ENCODE data around the gene TRUB2. TPM values are rescaled to one million over a fixed set of nuclear protein-coding genes. Genes with fewer than 3 reads are reported as not detected.
A peak's percentile ranks its signal among the peaks of the same experiment; 100 is the strongest.

Gene TRUB2
- total RNA-seq, 2 donors from 2014 or later, result 14.6 to 27.2 TPM

DNA sequence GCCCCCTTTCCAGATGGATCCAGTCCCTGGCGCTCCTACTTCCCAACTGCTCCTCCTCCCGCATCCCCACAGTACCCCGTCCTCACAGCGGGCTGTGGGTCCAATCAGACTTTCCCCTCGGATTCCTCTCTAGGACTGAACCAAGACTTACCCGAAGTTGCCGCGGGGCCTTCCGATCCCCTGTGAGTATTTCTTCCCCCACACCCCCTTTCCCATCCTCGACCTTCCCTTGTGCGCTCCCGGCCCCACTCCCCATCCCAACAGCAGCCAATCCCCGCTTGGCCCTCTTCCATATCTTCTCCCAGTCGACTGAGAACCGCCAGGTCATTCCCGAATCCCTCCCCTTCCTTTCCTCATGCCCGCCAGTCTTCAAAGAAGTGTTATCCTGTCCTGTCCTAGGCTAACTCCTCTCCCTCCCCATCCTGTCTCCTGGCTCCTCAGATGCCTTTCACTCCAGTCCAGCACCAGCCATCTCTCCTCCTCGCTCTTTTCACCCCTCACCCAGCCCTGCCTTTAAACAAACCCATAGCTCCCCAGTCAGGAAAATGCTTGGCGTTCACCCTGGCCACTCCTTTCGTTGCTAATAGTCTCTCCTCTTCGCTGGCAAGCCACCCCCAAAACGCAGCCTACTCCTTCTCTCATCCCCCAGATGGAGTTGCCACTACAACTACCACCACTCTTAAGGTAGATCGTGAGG lies 45.5 kb downstream of the TRUB2 start:
- peak; percentile 10 for DNase-seq (ENCODE audit: low spot score)
- no peaks in the 10 kb centered on the region for H3K27me3 ChIP-seq (replicated peaks; ENCODE audit: insufficient read depth)
- H3K36me3 ChIP-seq, result no peaks in the 10 kb centered on the region
- no peak for TF ChIP-seq POLR2A (IDR thresholded peaks at IDR 0.05)
- no peak for TF ChIP-seq POLR2AphosphoS5 (IDR thresholded peaks at IDR 0.05)
- TF ChIP-seq, protein P1, sequence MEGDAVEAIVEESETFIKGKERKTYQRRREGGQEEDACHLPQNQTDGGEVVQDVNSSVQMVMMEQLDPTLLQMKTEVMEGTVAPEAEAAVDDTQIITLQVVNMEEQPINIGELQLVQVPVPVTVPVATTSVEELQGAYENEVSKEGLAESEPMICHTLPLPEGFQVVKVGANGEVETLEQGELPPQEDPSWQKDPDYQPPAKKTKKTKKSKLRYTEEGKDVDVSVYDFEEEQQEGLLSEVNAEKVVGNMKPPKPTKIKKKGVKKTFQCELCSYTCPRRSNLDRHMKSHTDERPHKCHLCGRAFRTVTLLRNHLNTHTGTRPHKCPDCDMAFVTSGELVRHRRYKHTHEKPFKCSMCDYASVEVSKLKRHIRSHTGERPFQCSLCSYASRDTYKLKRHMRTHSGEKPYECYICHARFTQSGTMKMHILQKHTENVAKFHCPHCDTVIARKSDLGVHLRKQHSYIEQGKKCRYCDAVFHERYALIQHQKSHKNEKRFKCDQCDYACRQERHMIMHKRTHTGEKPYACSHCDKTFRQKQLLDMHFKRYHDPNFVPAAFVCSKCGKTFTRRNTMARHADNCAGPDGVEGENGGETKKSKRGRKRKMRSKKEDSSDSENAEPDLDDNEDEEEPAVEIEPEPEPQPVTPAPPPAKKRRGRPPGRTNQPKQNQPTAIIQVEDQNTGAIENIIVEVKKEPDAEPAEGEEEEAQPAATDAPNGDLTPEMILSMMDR (IDR thresholded peaks at IDR 0.05), result no peak
- peak overlapping the region; percentile 65 to 91 for H3K4me3 ChIP-seq
- H3K4me1 ChIP-seq (replicated peaks), result peaks cover 12% of the 10 kb centered on the region
- 6% methylated on average over 23 of the region's 23 CpGs for WGBS
- H3K9me3 ChIP-seq, result no peaks in the 10 kb centered on the region
- intact Hi-C loops (cut with DNase I), result loop anchor here (10.0 kb wide), 1 partner anchor 82 kb away; the partner anchor contains the start of gene CIZ1
- peak overlapping the region; percentile 85 to 91 for H3K27ac ChIP-seq

DNA sequence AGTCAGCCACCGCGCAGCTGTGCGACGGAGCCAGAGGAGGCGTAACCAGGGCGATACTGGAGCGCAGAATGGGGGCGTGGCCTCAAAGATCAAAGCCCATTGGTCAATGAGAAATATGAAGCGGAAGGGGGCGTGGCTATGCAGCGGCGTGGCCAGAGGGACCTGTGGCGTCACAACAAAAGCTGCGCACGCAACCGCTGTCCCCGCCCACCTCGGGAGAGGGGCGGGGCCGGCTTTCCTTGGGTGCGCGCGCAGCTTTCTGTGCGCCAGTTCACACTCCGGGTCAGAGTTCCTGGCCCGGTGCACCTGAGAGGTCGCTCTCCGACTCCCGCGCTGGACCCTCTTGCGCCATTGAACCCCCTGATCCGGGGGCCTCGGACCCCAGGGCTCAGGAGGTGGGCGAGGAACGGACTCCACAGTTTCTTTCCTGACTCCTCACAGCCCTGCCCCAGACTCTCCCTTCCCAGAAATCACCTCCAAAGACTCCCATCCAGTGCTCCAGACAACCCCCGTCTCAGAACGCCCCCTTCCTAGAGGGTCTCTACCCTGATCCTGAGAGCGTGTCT lies 46.2 kb downstream of the TRUB2 start, which contains the start of gene SWI5:
TSS of gene SWI5 (plus strand) at position 269 of the 566 bp plus-strand sequence.
- peak; percentile 100 for DNase-seq (ENCODE audit: low spot score)
- intact Hi-C loops (cut with DNase I), result loop anchor here (10.0 kb wide), 1 partner anchor 81 kb away; the partner anchor contains the start of gene CIZ1
- Histone ChIP-seq H3K4me1 (replicated peaks) (peaks cover 18% of the 10 kb centered on the region), H3K4me3 (peak within 1 kb of the TSS; percentile 65 to 91), H3K27ac (peak within 1 kb of the TSS; percentile 85 to 91), H3K27me3 (replicated peaks; ENCODE audit: insufficient read depth) (no peaks in the 10 kb centered on the region), H3K9me3 (no peaks in the 10 kb centered on the region), H3K36me3 (no peaks in the 10 kb centered on the region)
- under 1% methylated on average over 38 of the region's 38 CpGs for WGBS
- TF ChIP-seq, protein P1 (IDR thresholded peaks at IDR 0.05), result peak in 1 of 4 experiments; percentile 20
- peak; percentile 96 for TF ChIP-seq POLR2AphosphoS5 (IDR thresholded peaks at IDR 0.05)
- peak; percentile 95 for TF ChIP-seq POLR2A (IDR thresholded peaks at IDR 0.05)

DNA sequence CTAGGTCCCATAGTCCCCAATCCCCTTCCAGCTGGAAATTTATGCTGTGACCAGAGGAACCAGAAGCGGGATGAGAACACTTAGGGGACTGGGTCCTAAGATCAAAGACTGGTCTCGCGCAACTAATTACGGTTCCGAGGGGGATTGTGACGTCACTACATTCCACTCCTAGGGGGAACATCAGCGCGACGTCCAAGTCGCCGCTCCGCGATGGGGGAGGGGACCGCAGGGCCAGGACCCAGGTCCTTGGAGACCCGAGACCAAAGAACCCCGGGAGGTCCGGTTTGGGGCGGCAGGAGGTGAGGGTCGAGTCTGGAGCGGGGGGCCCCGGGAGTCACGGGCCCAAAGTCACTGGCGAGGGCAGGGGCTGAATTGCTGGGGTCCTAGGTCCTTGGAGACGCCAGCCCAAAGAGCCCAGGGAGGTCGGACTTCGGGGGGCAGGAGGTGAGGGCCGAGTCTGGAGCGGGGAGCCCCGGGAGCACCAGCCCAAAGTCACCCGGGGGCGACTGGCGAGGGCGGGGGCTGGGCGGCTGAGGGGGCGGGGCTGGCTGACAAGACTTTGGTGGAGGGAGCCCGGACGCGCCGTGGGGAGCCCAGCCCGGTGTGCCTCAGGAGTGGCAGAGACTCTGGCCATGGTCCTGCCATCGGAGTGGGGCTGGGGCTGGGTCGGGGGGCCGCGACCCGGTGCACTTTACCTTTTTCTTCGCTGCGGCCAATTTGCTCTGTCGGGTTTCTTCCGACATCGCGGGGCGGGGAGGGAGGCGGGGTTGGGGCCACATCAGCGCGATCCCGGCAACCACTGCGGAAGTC lies 46.8 kb downstream of the TRUB2 start, which contains the start of gene GOLGA2:
TSS of gene GOLGA2 (minus strand) at position 810 of the 810 bp plus-strand sequence. CDS start at position 779, 31 bp downstream.
- H3K4me3 ChIP-seq, result peak within 1 kb of the TSS; percentile 65 to 91
- intact Hi-C loops (cut with DNase I), result loop anchor here (10.0 kb wide), 1 partner anchor 81 kb away; the partner anchor contains the start of gene CIZ1
- H3K9me3 ChIP-seq, result no peaks in the 10 kb centered on the region
- WGBS, result 1% methylated on average over 51 of the region's 57 CpGs
- peaks cover 19% of the 10 kb centered on the region for H3K4me1 ChIP-seq (replicated peaks)
- no peaks in the 10 kb centered on the region for H3K36me3 ChIP-seq
- peak within 1 kb of the TSS; percentile 85 to 91 for H3K27ac ChIP-seq
- no peaks in the 10 kb centered on the region for H3K27me3 ChIP-seq (replicated peaks; ENCODE audit: insufficient read depth)
- TF ChIP-seq, protein P1 (IDR thresholded peaks at IDR 0.05), result no peak
- TF ChIP-seq POLR2A (IDR thresholded peaks at IDR 0.05) (no peak), POLR2AphosphoS5 (IDR thresholded peaks at IDR 0.05) (no peak)
- DNase-seq (ENCODE audit: low spot score), result no peak

DNA sequence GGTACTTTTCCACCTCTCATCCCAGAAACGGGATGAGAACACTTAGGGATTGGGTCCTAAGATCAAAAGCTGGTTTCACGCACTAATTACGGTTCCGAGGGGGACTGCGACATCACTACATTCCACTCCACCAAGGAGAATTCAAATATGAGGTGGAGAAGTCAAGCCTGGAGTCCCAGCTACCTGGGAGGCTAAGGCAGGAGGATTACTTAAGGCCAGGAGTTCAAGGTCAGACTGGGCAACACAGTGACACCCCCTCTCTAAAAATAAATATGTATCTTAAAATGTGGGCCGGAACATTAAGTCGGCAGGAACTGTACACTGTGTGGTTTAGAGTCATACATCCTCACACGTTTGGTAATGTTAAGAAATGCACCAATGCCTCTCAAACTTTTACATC lies 48.0 kb downstream of the TRUB2 start:
- Histone ChIP-seq H3K4me1 (replicated peaks) (peaks cover 19% of the 10 kb centered on the region), H3K27ac (no peak overlapping the region), H3K4me3 (no peak overlapping the region), H3K27me3 (replicated peaks; ENCODE audit: insufficient read depth) (no peaks in the 10 kb centered on the region), H3K36me3 (no peaks in the 10 kb centered on the region), H3K9me3 (no peaks in the 10 kb centered on the region)
- 66% methylated on average over 8 of the region's 8 CpGs for WGBS
- TF ChIP-seq POLR2A (IDR thresholded peaks at IDR 0.05) (no peak), POLR2AphosphoS5 (IDR thresholded peaks at IDR 0.05) (no peak)
- TF ChIP-seq, protein P1 (IDR thresholded peaks at IDR 0.05), result no peak
- intact Hi-C loops (cut with DNase I), result loop anchor here (10.0 kb wide), 1 partner anchor 79 kb away; the partner anchor contains the start of gene CIZ1
- DNase-seq (ENCODE audit: low spot score), result no peak
